ENCODE results near the gene C1QA.

The C1QA gene

GRCh38 chr1:22612671-22613571 lies 23.5 kb upstream of the C1QA start:
- peak; percentile 16 for DNase-seq

- no peak for DNase-seq
These were observed 22.9 kb upstream of the C1QA start for GRCh38 chr1:22613572-22613918.

DNA sequence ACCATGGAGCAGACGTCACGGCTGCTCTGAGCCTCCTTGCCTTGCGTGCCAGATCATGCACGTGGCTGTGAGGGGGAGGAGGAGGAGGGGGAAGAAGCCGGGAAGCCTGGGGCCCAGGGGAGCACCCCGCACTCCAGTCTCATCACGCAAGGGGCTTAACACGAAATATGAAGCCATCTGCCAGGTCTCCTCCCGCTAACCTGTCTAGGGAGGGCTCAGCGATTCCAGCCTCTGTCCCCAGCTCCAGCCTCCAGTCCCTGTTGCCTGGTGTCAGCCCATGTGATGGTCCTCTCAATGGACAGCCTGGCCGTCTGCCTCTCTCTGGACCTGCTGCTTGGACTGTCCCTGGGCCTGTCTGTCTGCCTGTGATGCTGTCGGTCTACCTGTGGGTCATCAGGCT lies 22.5 kb upstream of the C1QA start:
- no peak for DNase-seq

DNA sequence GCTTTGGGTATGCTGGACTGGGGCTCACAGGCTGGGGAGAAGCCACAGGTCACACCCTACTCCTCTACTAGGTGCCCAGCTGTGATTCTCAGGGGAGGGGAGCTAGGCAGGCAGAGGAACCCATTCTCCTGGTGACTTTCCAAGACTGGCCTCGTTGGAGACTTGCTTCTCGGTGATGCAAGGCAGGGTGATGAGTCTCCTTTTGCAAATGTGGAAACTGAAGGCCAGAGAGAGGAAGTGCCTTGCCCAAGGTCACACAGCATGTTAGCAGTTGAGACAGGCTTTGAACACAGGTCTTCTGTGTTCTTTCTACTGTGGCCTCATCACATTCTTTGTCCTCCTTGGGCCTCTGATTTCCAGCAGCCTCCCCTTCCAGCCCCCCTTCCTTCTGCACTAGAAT lies 20.5 kb upstream of the C1QA start:
- no peak for DNase-seq

DNA sequence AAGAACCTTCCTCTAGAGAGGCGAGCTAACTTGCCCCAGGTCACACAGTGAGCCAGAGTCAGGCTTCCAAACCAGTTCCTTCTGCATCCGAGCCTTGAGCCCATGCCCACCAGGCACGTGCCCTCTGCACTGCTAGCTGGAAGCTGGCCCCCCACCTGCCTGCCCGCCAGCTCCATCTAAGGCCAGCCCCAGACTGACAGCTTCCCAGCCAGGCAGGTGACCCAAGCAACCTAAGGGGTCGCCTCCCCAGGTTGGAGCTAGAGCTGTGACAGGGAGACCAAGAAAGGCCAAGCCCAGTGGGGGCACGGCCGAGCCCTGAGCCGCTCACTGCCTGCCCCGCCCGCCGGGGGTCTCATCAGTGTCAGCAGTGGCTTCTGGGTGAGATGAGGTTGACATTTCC lies 19.9 kb upstream of the C1QA start:
- no peak for DNase-seq

GRCh38 chr1:22618056-22618455 lies 18.4 kb upstream of the C1QA start:
- DNase-seq: peak; percentile 3

- DNase-seq: no peak
These were observed 17.2 kb upstream of the C1QA start for GRCh38 chr1:22619252-22619651.

DNA sequence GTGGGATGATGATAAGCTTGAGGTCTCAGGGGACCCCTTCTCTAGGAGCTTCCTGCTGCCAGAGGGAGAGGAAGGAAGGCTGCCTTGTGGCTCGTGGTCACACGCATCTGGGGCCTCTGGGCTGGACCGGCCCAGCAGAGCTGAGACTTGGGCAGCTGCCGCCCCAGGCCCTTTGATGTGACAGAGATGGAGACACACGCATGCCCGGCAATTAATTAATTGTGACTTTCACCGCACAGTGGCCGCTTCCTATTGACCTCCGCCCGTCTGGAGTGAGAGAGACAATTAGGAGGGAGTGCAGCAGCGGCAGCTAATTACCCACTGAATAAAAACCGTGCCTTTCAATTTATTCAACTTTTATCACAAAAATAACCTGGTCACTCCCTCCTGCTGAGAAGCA lies 16.6 kb upstream of the C1QA start:
- no peak for DNase-seq

- DNase-seq: no peak
These were observed 14.7 kb upstream of the C1QA start for GRCh38 chr1:22621761-22622160.

GRCh38 chr1:22625262-22625925 lies 11.0 kb upstream of the C1QA start:
- no peak for DNase-seq

DNA sequence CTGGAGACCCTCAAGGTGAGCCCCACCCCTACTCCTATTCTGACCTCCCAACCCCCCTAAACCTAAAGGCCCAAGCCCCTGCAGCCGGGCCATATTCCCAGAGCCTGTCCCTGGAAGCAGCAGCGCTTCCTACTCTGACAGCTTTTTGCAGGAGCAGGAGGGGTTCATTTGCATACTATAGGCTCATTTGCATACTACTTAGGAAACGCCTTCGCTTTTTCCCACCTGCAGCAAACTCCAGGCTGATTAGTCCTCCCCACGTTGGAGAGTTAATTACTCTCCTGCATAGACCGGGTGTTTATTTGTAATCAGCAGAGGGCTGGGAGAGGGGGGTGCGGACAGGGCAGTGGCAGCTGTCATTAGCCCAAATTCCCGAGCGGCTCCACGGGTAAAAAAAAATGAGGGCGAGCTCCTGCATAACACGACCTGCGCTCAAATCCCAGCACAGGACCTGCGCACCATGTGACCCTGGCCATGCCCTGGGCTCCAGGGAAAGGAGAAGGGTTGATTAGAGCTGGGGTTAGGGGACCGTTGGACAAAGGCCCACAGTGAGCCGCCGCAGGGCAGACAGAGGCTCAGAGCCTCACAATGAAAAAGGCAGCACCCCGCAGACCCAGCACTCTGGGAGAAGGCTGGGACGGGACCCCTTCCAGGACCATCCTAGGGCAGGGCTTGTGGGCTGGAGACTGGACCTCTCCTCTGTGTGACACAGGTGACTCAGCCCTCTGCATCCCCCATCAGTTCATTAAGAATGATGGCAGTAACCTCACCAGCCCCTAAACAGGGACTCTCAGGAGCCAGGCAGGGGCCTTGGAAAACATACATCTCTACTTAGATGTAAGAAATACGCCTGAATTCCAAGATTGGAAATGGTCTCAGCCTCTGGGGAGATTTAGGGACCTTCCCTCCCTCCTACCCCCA lies 9.9 kb upstream of the C1QA start:
- DNase-seq: no peak

DNA sequence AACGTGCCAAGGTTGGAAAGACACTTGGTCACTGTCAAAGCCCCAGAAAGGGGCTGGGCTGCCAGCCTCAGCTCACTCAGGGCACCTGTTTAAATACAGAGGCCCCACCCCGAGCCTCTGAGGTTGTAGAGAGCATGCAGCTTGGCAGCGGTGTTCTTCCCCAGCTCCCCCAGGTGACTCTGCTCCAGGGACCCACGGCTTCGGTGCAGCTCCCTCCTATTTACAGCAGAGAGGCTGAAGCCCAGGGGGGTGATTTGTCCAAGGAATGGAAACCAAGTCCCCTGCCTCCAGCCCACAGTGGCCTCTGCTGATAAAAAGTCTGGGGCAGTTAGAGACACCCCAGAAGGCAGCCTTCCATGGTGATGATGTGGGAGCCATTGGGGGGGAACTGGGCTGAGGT lies 9.1 kb upstream of the C1QA start:
- peak; percentile 35 for DNase-seq

GRCh38 chr1:22628698-22629444 lies 7.6 kb upstream of the C1QA start:
- DNase-seq: no peak

DNA sequence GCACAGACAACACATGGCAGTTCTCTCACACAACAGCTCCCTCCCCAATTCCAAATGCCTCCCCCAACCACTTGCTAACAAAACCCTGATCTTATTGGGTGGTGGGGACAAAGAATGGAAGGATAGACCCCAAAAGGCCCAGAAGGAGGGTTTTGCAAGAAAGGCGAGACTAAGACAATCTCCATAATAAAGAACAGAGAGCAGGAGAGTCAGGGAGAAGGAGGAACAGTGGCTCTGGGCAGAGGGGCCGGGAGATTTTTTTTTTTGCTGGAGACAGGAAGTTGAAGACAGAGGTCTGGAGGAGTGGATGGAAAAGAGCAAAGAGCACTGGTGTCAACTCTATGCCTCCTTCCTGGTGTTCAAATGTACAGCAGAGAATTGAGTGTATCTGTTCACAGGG lies 6.5 kb upstream of the C1QA start:
- DNase-seq: no peak

DNA sequence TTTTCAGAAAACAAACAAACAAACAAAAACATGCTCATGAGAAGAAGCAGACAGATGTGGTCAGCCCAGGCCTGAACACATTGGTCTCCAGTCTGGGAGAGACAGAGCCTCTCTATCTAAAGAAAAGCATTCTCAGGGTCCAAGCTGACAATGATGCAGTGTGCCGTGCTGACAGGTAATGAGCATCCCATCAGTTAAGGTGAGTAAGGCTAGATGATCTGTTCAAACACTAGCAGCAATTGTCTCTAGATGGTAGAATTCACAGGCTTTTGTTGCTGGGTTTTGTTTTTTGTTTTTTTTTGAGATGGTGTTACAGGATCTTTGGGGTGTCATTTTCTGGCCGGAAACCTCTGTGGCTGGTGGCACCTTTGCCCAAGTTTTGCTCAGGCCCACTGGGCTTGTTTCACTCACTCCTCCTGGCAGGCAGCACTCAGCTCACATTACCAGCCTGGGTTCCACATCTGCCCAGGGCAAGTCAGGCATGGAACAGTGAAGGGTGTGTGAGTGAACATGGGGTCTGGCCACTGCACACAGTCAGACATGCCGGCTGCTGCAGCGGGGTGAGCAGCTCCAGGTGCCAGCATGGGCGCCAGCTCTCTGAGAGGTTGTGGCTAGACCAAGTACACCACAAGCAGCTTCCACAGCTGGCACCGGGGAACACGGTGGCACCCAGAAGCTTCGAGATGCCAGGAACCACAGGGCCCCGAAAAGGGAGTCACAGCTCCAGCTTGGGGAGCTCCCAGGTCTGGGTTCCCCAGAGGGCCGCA lies 2.5 kb upstream of the C1QA start:
- DNase-seq: no peak

DNA sequence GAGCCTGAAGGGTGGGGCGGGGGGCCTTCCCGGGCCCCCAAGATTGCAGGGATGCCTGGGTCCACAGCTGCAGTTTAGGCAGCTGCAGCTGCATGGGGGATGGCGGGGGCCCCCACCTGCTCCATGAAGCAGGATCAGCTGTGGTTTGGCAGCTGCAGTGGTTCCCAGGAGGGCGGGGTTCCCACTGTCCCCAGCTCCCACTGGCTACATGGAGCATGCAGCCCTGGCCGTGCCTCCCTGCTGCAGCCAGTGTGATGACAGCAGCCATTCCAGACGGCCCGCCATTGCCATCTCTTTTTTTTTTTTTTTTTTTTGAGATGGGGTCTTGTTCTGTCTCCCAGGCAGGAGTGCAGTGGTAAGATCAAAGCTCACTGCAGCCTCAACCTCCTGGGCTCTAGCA lies 992 bp upstream of the C1QA start:
- DNase-seq: no peak

DNA sequence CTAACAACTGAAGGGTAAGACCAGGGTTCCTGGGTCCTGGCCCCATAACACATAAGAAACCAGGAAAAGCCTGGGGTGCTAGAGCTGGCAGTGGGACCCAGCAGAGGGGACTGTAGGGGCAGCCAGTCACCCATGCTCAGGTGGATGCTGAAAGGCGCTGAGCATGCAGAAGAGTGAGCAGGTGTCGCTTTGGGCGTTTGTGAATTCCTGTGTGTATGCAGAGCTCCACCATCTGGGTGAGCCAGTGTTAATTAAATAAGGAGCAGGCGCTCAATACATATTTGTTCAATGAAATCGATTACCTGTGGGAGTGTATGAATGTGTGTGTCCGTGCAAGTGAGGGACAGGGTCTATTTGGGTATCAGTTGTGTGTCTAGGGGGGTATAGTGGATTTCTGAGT lies 499 bp downstream of the C1QA start:
- peak; percentile 52 for DNase-seq

- no peak for DNase-seq
These were observed 1.5 kb downstream of the C1QA start for GRCh38 chr1:22637907-22638445.

- no peak for DNase-seq
These were observed 2.2 kb downstream of the C1QA start for GRCh38 chr1:22638476-22639234.

GRCh38 chr1:22639286-22639685 lies 2.9 kb downstream of the C1QA start:
- no peak for DNase-seq

DNA sequence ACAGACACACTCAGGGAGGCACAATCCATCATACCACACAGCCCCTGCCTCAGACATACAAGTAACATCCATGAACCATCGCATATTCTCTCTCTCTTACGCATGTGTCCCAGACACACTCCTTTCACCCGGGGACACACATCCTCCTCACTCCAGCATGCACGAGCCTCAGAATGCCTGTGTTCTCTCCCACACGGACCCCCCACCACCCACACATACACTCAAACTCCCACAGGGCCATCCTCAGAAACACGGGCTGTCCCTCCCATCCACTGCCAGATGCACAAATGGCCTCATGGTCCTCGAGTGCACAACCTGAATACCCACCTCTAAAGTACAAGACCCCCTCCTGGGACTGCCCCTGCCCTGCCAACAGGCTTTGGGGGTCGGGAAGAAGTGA lies 4.8 kb downstream of the C1QA start:
- DNase-seq: no peak
